Stimulated activated CD8-positive, alpha-beta memory T cell treated with anti-CD3 and anti-CD28 coated beads, Interleukin-15, amount 100 ng/mL, for 48 hours (primary cell): ENCODE results near the gene TRIOBP.
"Not testable (repeated sequence)": the region's sequence is repeated elsewhere in the genome, so short reads cannot be mapped to it uniquely, and the experiment has no call there.

Experiments used
- DNase-seq, 2 donors: peaks; one replicate each; pipeline ENCODE4 v3.0.0-alpha.2; 2020; ENCODE audit warnings: low read depth in 2 of 2

The TRIOBP gene

GRCh38 chr22:37690407-37690806 is 6.4 kb upstream of the TRIOBP start:
- no peak for DNase-seq

- DNase-seq: no peak
These were observed 5.8 kb upstream of the TRIOBP start for GRCh38 chr22:37690901-37691504.

- no peak for DNase-seq
These were observed 4.1 kb upstream of the TRIOBP start for GRCh38 chr22:37692627-37693285.

GRCh38 chr22:37694131-37694530 is 2.7 kb upstream of the TRIOBP start:
- not testable (repeated sequence) for DNase-seq

- not testable (repeated sequence) for DNase-seq
These were observed 590 bp upstream of the TRIOBP start for GRCh38 chr22:37696260-37696656.

- DNase-seq: no peak
These were observed 639 bp downstream of the TRIOBP start for GRCh38 chr22:37697538-37697835.

GRCh38 chr22:37701141-37701786 is 4.4 kb downstream of the TRIOBP start:
- DNase-seq: no peak

- no peak for DNase-seq
These were observed 7.1 kb downstream of the TRIOBP start for GRCh38 chr22:37703906-37704305.

GRCh38 chr22:37704645-37705044 is 7.8 kb downstream of the TRIOBP start:
- DNase-seq: no peak

- no peak for DNase-seq
These were observed 8.4 kb downstream of the TRIOBP start for GRCh38 chr22:37705205-37705604.

GRCh38 chr22:37708580-37709444 is 12.0 kb downstream of the TRIOBP start:
- no peak for DNase-seq

- no peak for DNase-seq
These were observed 12.6 kb downstream of the TRIOBP start for GRCh38 chr22:37709445-37709765.

GRCh38 chr22:37710675-37711074 is 13.8 kb downstream of the TRIOBP start:
- DNase-seq: no peak

- no peak for DNase-seq
These were observed 14.6 kb downstream of the TRIOBP start for GRCh38 chr22:37711490-37711889.

GRCh38 chr22:37713761-37714160 is 16.9 kb downstream of the TRIOBP start:
- DNase-seq: no peak

- no peak for DNase-seq
These were observed 17.8 kb downstream of the TRIOBP start for GRCh38 chr22:37714634-37715033.

GRCh38 chr22:37715760-37716159 is 18.9 kb downstream of the TRIOBP start:
- no peak for DNase-seq

GRCh38 chr22:37716708-37717107 is 19.9 kb downstream of the TRIOBP start:
- DNase-seq: no peak

GRCh38 chr22:37717235-37717634 is 20.4 kb downstream of the TRIOBP start:
- not testable (repeated sequence) for DNase-seq

- not testable (repeated sequence) for DNase-seq
These were observed 21.0 kb downstream of the TRIOBP start for GRCh38 chr22:37717746-37718305.

- DNase-seq: no peak
These were observed 28.8 kb downstream of the TRIOBP start for GRCh38 chr22:37725551-37726240.
